Right atrium auricular region (tissue), 2 donors: ENCODE measurements around the gene SESTD1. TPM values are rescaled to one million over a fixed set of nuclear protein-coding genes. Genes with fewer than 3 reads are reported as not detected.

Experiments used
- DNase-seq: peaks from one replicate; pipeline ENCODE4 v3.0.0-alpha.2; 2019; ENCODE audit warnings: low spot score
- H3K27ac ChIP-seq, 2 donors: fragments of 200-600 bp; sonication (generic); 1 replicate in 1 of 2; 2 replicates in 1 of 2; pipeline ENCODE4 v1.5.1; 2016 to 2019
- H3K27me3 ChIP-seq, 2 donors: fragments of 200-600 bp; sonication (generic); one replicate each; pipeline versions ENCODE4 v1.5.1 to v1.6.0; 2017 to 2019
- H3K36me3 ChIP-seq: fragments of 200-600 bp; sonication (generic); one replicate; pipeline ENCODE4 v1.5.1; 2016
- H3K4me1 ChIP-seq, 2 donors: fragments of 200-600 bp; sonication (generic); one replicate each; pipeline versions ENCODE4 v1.5.1 to v1.6.0; 2017 to 2019
- H3K4me3 ChIP-seq, 2 donors: fragments of 200-600 bp; sonication (generic); 1 replicate in 1 of 2; 2 replicates in 1 of 2; pipeline ENCODE4 v1.5.1; 2017 to 2019; ENCODE audit warnings: mild to moderate bottlenecking in 1 of 2, moderate library complexity in 1 of 2
- H3K9me3 ChIP-seq, 2 donors: fragments of 200-600 bp; sonication (generic); one replicate each; pipeline ENCODE4 v1.5.1; 2019
- CTCF ChIP-seq, 2 donors: fragments of 200-600 bp; sonication (generic); IDR thresholded peaks; one replicate each; pipeline ENCODE4 v1.5.1; 2019; ENCODE audit warnings: antibody characterized with exemption in 2 of 2
- total RNA-seq, 2 donors: library from RNA; depleted of rRNA; stranded (reverse); fragments of >200 nt; gene quantifications; one replicate each; pipeline ENCODE4 v1.1.0, GENCODE V29; 2016

Gene SESTD1
- total RNA-seq, 2 donors from 2014 or later: 16.5 to 19.7 TPM

GRCh38 chr2:179123272-179123662 lies 141.4 kb downstream of the SESTD1 start:
- Histone ChIP-seq H3K27ac (no peak overlapping the region), H3K4me1 (no peaks in the 10 kb centered on the region), H3K9me3 (no peaks in the 10 kb centered on the region), H3K27me3 (no peaks in the 10 kb centered on the region), H3K4me3 (no peak overlapping the region), H3K36me3 (peaks cover 16% of the 10 kb centered on the region)
- DNase-seq: no peak
- no peak for TF ChIP-seq CTCF (IDR thresholded peaks at IDR 0.05)

- Histone ChIP-seq H3K27ac (no peak overlapping the region), H3K36me3 (peaks cover 23% of the 10 kb centered on the region)
Observed at GRCh38 chr2:179107737-179108136, 156.9 kb downstream of the SESTD1 start.

DNA sequence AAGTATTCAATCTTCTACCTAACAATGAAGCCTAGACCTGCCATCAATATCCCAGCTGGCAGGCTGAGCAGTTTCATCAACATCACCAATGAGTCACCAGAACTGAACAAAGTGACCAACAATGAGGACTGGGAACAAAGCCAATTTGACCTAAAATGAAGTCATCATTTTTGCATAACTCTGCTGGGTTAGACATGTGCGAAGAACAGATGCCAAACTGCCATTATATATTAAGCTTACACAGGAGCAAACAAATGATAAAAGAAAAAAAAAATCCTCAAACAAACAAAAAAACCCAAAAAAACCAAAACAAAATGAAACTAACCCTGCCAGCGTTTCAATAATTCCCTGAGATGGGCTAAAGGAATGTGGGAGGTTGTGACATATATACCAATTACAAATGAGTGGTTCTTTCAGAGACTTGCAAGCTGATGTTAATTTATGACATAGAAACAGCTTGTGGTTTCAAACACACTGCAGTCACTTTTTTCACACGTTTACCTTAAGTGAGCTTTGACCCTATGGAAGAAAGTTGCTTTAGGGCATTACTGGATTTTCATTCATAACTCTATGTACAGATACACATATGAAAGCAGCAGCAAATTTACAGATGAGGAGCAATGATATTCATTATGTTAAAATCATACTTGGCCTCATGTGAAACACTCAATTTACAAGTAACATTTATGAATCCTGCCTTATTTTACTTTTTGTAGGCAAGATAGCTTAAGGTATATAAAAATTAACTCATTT lies 157.8 kb downstream of the SESTD1 start:
- TF ChIP-seq CTCF (IDR thresholded peaks at IDR 0.05): no peak
- no peak overlapping the region for H3K4me3 ChIP-seq
- DNase-seq: peak; percentile 70
- H3K9me3 ChIP-seq: no peaks in the 10 kb centered on the region
- peaks cover 0 to 17% of the 10 kb centered on the region in 2 donors for H3K4me1 ChIP-seq
- H3K27me3 ChIP-seq: no peaks in the 10 kb centered on the region
- peak overlapping the region; percentile 21 to 33 for H3K27ac ChIP-seq
- peaks cover 14% of the 10 kb centered on the region for H3K36me3 ChIP-seq

More at GRCh38 chr2:179107737-179108136, 156.9 kb downstream of the SESTD1 start:
- peaks cover 0 to 17% of the 10 kb centered on the region in 2 donors for H3K4me1 ChIP-seq
- H3K27me3 ChIP-seq: no peaks in the 10 kb centered on the region
- no peaks in the 10 kb centered on the region for H3K9me3 ChIP-seq
- no peak for DNase-seq
- TF ChIP-seq CTCF (IDR thresholded peaks at IDR 0.05): no peak
- no peak overlapping the region for H3K4me3 ChIP-seq

DNA sequence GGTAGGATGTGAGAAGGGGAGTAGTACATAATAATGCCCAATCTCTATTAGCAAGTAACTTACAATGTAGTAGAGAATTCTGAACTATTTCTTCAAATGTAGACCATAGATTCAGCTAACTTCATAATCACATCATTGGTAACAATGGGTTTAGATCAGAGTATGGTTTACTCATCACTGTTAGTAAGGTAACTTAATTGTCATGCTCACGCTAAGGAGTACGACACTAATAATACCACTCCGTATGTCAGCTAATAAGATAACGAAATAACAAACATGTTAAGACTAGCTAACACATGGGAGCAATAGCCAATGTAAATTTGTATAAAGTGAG lies 158.3 kb downstream of the SESTD1 start:
- no peak overlapping the region for H3K27ac ChIP-seq
- peaks cover 0 to 17% of the 10 kb centered on the region in 2 donors for H3K4me1 ChIP-seq
- H3K9me3 ChIP-seq: no peaks in the 10 kb centered on the region
- no peaks in the 10 kb centered on the region for H3K27me3 ChIP-seq
- TF ChIP-seq CTCF (IDR thresholded peaks at IDR 0.05): no peak
- DNase-seq: no peak
- H3K4me3 ChIP-seq: no peak overlapping the region
- peaks cover 11% of the 10 kb centered on the region for H3K36me3 ChIP-seq

GRCh38 chr2:179104736-179105135 lies 159.9 kb downstream of the SESTD1 start:
- DNase-seq: no peak
- peaks cover 7% of the 10 kb centered on the region for H3K36me3 ChIP-seq
- H3K27me3 ChIP-seq: no peaks in the 10 kb centered on the region
- H3K27ac ChIP-seq: peak overlapping the region in 1 of 2 donors; percentile 33
- peaks cover 0 to 17% of the 10 kb centered on the region in 2 donors for H3K4me1 ChIP-seq
- H3K9me3 ChIP-seq: no peaks in the 10 kb centered on the region
- H3K4me3 ChIP-seq: no peak overlapping the region
- TF ChIP-seq CTCF (IDR thresholded peaks at IDR 0.05): no peak
